AG04450 (cell line): Measurements from ENCODE around the gene RABGEF1. TPM values are rescaled to one million over a fixed set of nuclear protein-coding genes. Genes with fewer than 3 reads are reported as not detected.

Experiments
- CTCF ChIA-PET: fragments of 300-600, 350-600 bp; formaldehyde crosslinking; extraction: SDS; loops from one replicate; lab custom pipeline; 2022; ENCODE audit warnings: antibody characterized with exemption, inconsistent platforms; lab: Charles Lee
- POLR2A ChIA-PET: fragments of 350-600 bp; formaldehyde crosslinking; extraction: SDS; loops from one replicate; lab custom pipeline; 2021; ENCODE audit warnings: antibody characterized with exemption, inconsistent platforms; lab: Yijun Ruan, JAX
- DNase-seq: peaks from one replicate; pipeline ENCODE4 v3.0.0-alpha.2; 2011; ENCODE audit warnings: low read depth, low spot score
- H3K27ac ChIP-seq: one replicate; pipeline ENCODE4 v1.5.1; 2012; ENCODE audit warnings: low read depth, low read length, control low read depth
- H3K27me3 ChIP-seq: one replicate; pipeline ENCODE4 v1.6.0; 2012; ENCODE audit warnings: low read length; ENCODE audit not compliant: control insufficient read depth, insufficient read depth
- H3K4me3 ChIP-seq: 2 replicates; pipeline ENCODE4 v1.5.1; 2011; ENCODE audit warnings: mild to moderate bottlenecking, low read depth, low read length, control low read depth
- H3K9me3 ChIP-seq: 2 replicates; pipeline ENCODE4 v1.5.1; 2012; ENCODE audit warnings: low read length; ENCODE audit not compliant: control insufficient read depth, insufficient read depth
- CTCF ChIP-seq: IDR thresholded peaks from 2 replicates; pipeline ENCODE4 v1.5.1; 2011; ENCODE audit warnings: low read depth, low read length, control low read depth, inconsistent platforms
- polyA plus RNA-seq: library from polyadenylated mRNA; depleted of rRNA; stranded (reverse); fragments of >200 nt; gene quantifications from 2 replicates; pipeline ENCODE4 v1.2.3, GENCODE V29; 2011; rRNA removed
- small RNA-seq: library from RNA; depleted of rRNA; stranded (forward); fragments of <200 nt; gene quantifications from one replicate; pipeline ENCODE3, GENCODE V24; 2012; ENCODE audit warnings: low read depth; ENCODE audit not compliant: insufficient read length

Gene RABGEF1
- polyA plus RNA-seq, 1 experiment, result 27.1 TPM

GRCh38 chr7:66859339-66859738 lies 118.8 kb downstream of the RABGEF1 start:
- DNase-seq, result no peak
- H3K4me3 ChIP-seq, result no peak overlapping the region
- TF ChIP-seq CTCF, result no peak
- POLR2A ChIA-PET, result no interaction called here
- no peaks in the 10 kb centered on the region for H3K27me3 ChIP-seq
- H3K9me3 ChIP-seq, result no peaks in the 10 kb centered on the region
- H3K27ac ChIP-seq, result no peak overlapping the region
- CTCF ChIA-PET, result no interaction called here

DNA sequence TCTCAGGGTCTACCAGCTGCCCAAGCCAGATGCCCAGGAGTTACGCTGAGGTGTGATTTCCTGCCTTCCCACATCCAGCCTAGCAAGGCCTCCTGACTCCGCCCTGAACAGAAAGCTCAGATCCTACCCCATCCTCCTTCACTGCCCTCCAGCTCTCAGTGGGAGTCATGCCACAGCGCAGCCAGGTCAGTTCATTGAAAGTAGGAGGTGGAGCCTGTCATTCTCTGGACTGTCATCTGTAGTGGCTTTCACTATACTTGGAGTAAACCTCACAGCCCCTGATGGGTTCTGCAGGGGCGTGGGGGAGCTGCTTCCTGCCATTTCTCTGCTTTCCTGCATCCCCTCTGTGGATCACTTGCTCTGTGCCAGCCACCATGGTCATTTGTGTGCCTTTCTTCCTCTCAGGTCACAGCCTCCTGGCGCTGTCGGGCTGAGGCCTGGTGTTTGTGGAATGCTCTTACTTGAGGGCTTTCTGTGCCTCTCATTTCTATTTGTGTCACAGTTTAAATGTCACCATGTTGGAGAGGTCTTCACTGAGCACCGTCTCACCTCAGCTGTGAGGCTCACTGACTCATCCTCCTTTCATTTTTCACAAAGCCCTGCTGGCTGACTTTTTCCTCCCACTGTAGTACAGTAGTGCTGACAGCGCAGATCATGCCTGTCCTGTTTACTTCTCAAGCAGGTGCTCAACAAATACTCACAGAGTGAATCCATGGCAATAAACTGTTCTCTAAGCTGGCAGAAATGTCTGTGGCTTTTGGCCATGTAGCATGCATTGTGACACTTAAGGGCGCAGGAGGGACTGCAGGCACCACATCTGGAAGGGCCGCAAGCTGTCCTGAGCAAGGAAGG lies 119.5 kb downstream of the RABGEF1 start:
- TF ChIP-seq CTCF, result no peak
- ChIA-PET POLR2A (no interaction called here), CTCF (no interaction called here)
- H3K9me3 ChIP-seq, result no peaks in the 10 kb centered on the region
- no peak overlapping the region for H3K27ac ChIP-seq
- no peak for DNase-seq
- H3K27me3 ChIP-seq, result no peaks in the 10 kb centered on the region
- no peak overlapping the region for H3K4me3 ChIP-seq

- H3K27ac ChIP-seq, result no peak overlapping the region
- POLR2A ChIA-PET, result no interaction called here
- H3K9me3 ChIP-seq, result no peaks in the 10 kb centered on the region
- H3K4me3 ChIP-seq, result no peak overlapping the region
- H3K27me3 ChIP-seq, result no peaks in the 10 kb centered on the region
- CTCF ChIA-PET, result no interaction called here
- no peak for DNase-seq
- TF ChIP-seq CTCF, result no peak
Measured at GRCh38 chr7:66860767-66861166, 120.2 kb downstream of the RABGEF1 start.

Small RNA genes lying within 50 kb of the gene (small RNA-seq; reads per million reads assigned to genes)
- not detected for gene AC027644.2

Other genes with a start within 250 kb of the RABGEF1 start
- 14.7 and 14.8 TPM in 2 replicates for gene KCTD7, start 111.9 kb upstream of the RABGEF1 start, polyA plus RNA-seq
- 145 and 176 TPM in 2 replicates for gene TMEM248, start 180.5 kb downstream of the RABGEF1 start, polyA plus RNA-seq